MM.1S (cell line): ENCODE data around the gene NUDT15.
"Not testable (repeated sequence)": the region's sequence is repeated elsewhere in the genome, so short reads cannot be mapped to it uniquely, and the experiment has no call there.

Experiments
- DNase-seq: peaks from one replicate; pipeline ENCODE4 v3.0.0-alpha.2; 2015
- H2AFZ ChIP-seq: fragments of 300-600 bp; sonication (generic); 2 replicates; pipeline ENCODE4 v1.6.0; 2016; ENCODE audit warnings: antibody characterized with exemption, low read length
- H3F3A ChIP-seq: fragments of 300-600 bp; sonication (generic); 2 replicates; pipeline ENCODE4 v1.6.1; 2016; ENCODE audit warnings: mild to moderate bottlenecking, antibody characterized with exemption, low read length, moderate library complexity, mixed read lengths; ENCODE audit not compliant: insufficient read depth
- H3K27ac ChIP-seq: fragments of 300-600 bp; sonication (generic); 2 replicates; pipeline ENCODE4 v1.5.1; 2016; ENCODE audit warnings: mild to moderate bottlenecking, low read length
- H3K27me3 ChIP-seq: fragments of 300-600 bp; sonication (generic); replicated peaks from 2 replicates; pipeline ENCODE4 v1.6.0; 2016; ENCODE audit warnings: low read length; ENCODE audit not compliant: insufficient read depth
- H3K36me3 ChIP-seq: fragments of 300-600 bp; sonication (generic); replicated peaks from 2 replicates; pipeline ENCODE4 v1.6.1; 2016; ENCODE audit warnings: mild to moderate bottlenecking, low read length, mixed read lengths; ENCODE audit not compliant: insufficient read depth
- H3K4me1 ChIP-seq: fragments of 300-600 bp; sonication (generic); 2 replicates; pipeline ENCODE4 v1.6.1; 2016; ENCODE audit warnings: low read length, mixed read lengths
- H3K4me2 ChIP-seq: fragments of 300-600 bp; sonication (generic); 2 replicates; pipeline ENCODE4 v1.6.0; 2016; ENCODE audit warnings: low read depth, low read length
- H3K4me3 ChIP-seq: fragments of 300-600 bp; sonication (generic); 2 replicates; pipeline ENCODE4 v1.5.1; 2016; ENCODE audit warnings: low read length, mixed read lengths
- H3K79me2 ChIP-seq: fragments of 300-600 bp; sonication (generic); 2 replicates; pipeline ENCODE4 v1.6.1; 2016; ENCODE audit warnings: mixed run types, low read length, mixed read lengths
- H3K9ac ChIP-seq: fragments of 300-600 bp; sonication (generic); 2 replicates; pipeline ENCODE4 v1.6.1; 2016; ENCODE audit warnings: low read length, mixed read lengths
- H3K9me2 ChIP-seq: fragments of 300-600 bp; sonication (generic); replicated peaks from 2 replicates; pipeline ENCODE4 v1.6.1; 2016; ENCODE audit warnings: mild to moderate bottlenecking, low read length, mixed read lengths; ENCODE audit not compliant: insufficient read depth
- H3K9me3 ChIP-seq: fragments of 300-600 bp; sonication (generic); replicated peaks from 2 replicates; pipeline ENCODE4 v1.6.1; 2016; ENCODE audit warnings: mild to moderate bottlenecking, low read length, mixed read lengths; ENCODE audit not compliant: insufficient read depth
- H4K20me1 ChIP-seq: fragments of 300-600 bp; sonication (generic); 2 replicates; pipeline ENCODE4 v1.6.1; 2016; ENCODE audit warnings: mild to moderate bottlenecking, low read length, moderate library complexity, mixed read lengths; ENCODE audit not compliant: insufficient read depth
- CTCF ChIP-seq: fragments of 300-600 bp; sonication (generic); IDR thresholded peaks from 2 replicates; pipeline ENCODE4 v1.5.1; 2016; ENCODE audit warnings: antibody characterized with exemption, low read length, mixed read lengths
- EZH2 ChIP-seq: fragments of 300-600 bp; sonication (generic); optimal IDR thresholded peaks from 2 replicates; pipeline ENCODE3; 2017; ENCODE audit warnings: low read depth, mild to moderate bottlenecking, antibody characterized with exemption, low read length, mixed read lengths
- EZH2phosphoT487 ChIP-seq: fragments of 300-600 bp; sonication (generic); IDR thresholded peaks from 2 replicates; pipeline ENCODE4 v1.6.1; 2018; ENCODE audit warnings: antibody characterized with exemption, low read length

The NUDT15 gene

GRCh38 chr13:48054601-48055000 lies 17.1 kb downstream of the NUDT15 start:
- Histone ChIP-seq H4K20me1 (no peaks in the 10 kb centered on the region), H2AFZ (no peak overlapping the region), H3K27me3 (no peaks in the 10 kb centered on the region), H3K9me2 (no peaks in the 10 kb centered on the region), H3K27ac (no peak overlapping the region), H3K36me3 (no peaks in the 10 kb centered on the region), H3K9ac (no peak overlapping the region), H3K9me3 (no peaks in the 10 kb centered on the region), H3K79me2 (no peaks in the 10 kb centered on the region), H3K4me1 (no peaks in the 10 kb centered on the region), H3K4me3 (no peak overlapping the region), H3F3A (no peaks in the 10 kb centered on the region), H3K4me2 (no peak overlapping the region)
- no peak for DNase-seq
- TF ChIP-seq CTCF (no peak), EZH2 (no peak), EZH2phosphoT487 (no peak)

GRCh38 chr13:48055712-48056111 lies 18.2 kb downstream of the NUDT15 start:
- Histone ChIP-seq H3K9me2 (no peaks in the 10 kb centered on the region), H3K4me2 (no peak overlapping the region), H3K79me2 (no peaks in the 10 kb centered on the region), H3K4me1 (no peaks in the 10 kb centered on the region), H3F3A (no peaks in the 10 kb centered on the region), H3K36me3 (no peaks in the 10 kb centered on the region), H2AFZ (no peak overlapping the region), H3K9ac (no peak overlapping the region), H3K9me3 (no peaks in the 10 kb centered on the region), H3K27ac (no peak overlapping the region), H3K4me3 (no peak overlapping the region), H4K20me1 (no peaks in the 10 kb centered on the region), H3K27me3 (no peaks in the 10 kb centered on the region)
- no peak for TF ChIP-seq CTCF
- TF ChIP-seq EZH2 = no peak
- TF ChIP-seq EZH2phosphoT487 = no peak
- DNase-seq = no peak

- H3K9ac ChIP-seq, H3K27ac ChIP-seq, H3K36me3 ChIP-seq, H3K79me2 ChIP-seq, H3K9me2 ChIP-seq, H3F3A ChIP-seq, H3K4me1 ChIP-seq, H2AFZ ChIP-seq, H4K20me1 ChIP-seq, H3K27me3 ChIP-seq, DNase-seq, H3K4me2 ChIP-seq, H3K4me3 ChIP-seq, H3K9me3 ChIP-seq: not testable (repeated sequence)
These were observed 21.0 kb downstream of the NUDT15 start for GRCh38 chr13:48058536-48058935.

GRCh38 chr13:48059951-48060350 lies 22.4 kb downstream of the NUDT15 start:
- not testable (repeated sequence) for H3F3A ChIP-seq, H3K4me1 ChIP-seq, H4K20me1 ChIP-seq, H3K9me3 ChIP-seq, H3K9me2 ChIP-seq, H2AFZ ChIP-seq, H3K4me3 ChIP-seq, H3K79me2 ChIP-seq, H3K27ac ChIP-seq, H3K4me2 ChIP-seq, H3K9ac ChIP-seq, H3K36me3 ChIP-seq, H3K27me3 ChIP-seq, DNase-seq
